ENCODE measurements around the gene ZDHHC14. TPM values are rescaled to one million over a fixed set of nuclear protein-coding genes. Genes with fewer than 3 reads are reported as not detected.

The ZDHHC14 gene
- total RNA-seq, 4 donors from 2014 or later = 7.1 to 11.4 (median 9.8) TPM

- WGBS = 82% methylated on average over 5 of the region's 5 CpGs
- peak; percentile 45 for DNase-seq (ENCODE audit: extremely low spot score)
- TF ChIP-seq POLR2AphosphoS5 (IDR thresholded peaks at IDR 0.05) = no peak
- no peak for TF ChIP-seq EP300 (IDR thresholded peaks at IDR 0.05)
- no peak for TF ChIP-seq CTCF (IDR thresholded peaks at IDR 0.05)
- TF ChIP-seq POLR2A (IDR thresholded peaks at IDR 0.05; ENCODE audit: low read depth) = no peak
- Histone ChIP-seq H3K27me3 (no peaks in the 10 kb centered on the region), H3K9me3 (no peaks in the 10 kb centered on the region), H3K4me3 (no peak overlapping the region), H3K4me1 (peaks cover 7 to 15% (median 12%) of the 10 kb centered on the region in 4 donors), H3K36me3 (no peaks in the 10 kb centered on the region), H3K27ac (replicated peaks in 1 of 4) (no peak overlapping the region)
- intact Hi-C loops (cut with DNase I) = no loop called here
Measured at GRCh38 chr6:157459327-157459726, 78.3 kb downstream of the ZDHHC14 start.

GRCh38 chr6:157460182-157460999, 79.4 kb downstream of the ZDHHC14 start:
- 81% methylated on average over 7 of the region's 9 CpGs for WGBS
- H3K27me3 ChIP-seq = no peaks in the 10 kb centered on the region
- no peak for TF ChIP-seq POLR2AphosphoS5 (IDR thresholded peaks at IDR 0.05)
- no peak for TF ChIP-seq CTCF (IDR thresholded peaks at IDR 0.05)
- no peak for TF ChIP-seq EP300 (IDR thresholded peaks at IDR 0.05)
- TF ChIP-seq POLR2A (IDR thresholded peaks at IDR 0.05; ENCODE audit: low read depth) = no peak
- peak; percentile 64 for DNase-seq (ENCODE audit: extremely low spot score)
- no peaks in the 10 kb centered on the region for H3K36me3 ChIP-seq
- H3K9me3 ChIP-seq = no peaks in the 10 kb centered on the region
- H3K4me1 ChIP-seq = peaks cover 7 to 15% (median 12%) of the 10 kb centered on the region in 4 donors
- H3K4me3 ChIP-seq = no peak overlapping the region
- no peak overlapping the region for H3K27ac ChIP-seq (replicated peaks in 1 of 4)
- intact Hi-C loops (cut with DNase I) = no loop called here

GRCh38 chr6:157461000-157461915, 80.3 kb downstream of the ZDHHC14 start:
- intact Hi-C loops (cut with DNase I) = no loop called here

More at GRCh38 chr6:157461000-157461915, 80.3 kb downstream of the ZDHHC14 start:
- H3K27me3 ChIP-seq = no peaks in the 10 kb centered on the region
- no peak overlapping the region for H3K4me3 ChIP-seq
- H3K27ac ChIP-seq (replicated peaks in 1 of 4) = no peak overlapping the region
- 63% methylated on average over 16 of the region's 17 CpGs for WGBS
- H3K36me3 ChIP-seq = no peaks in the 10 kb centered on the region
- H3K4me1 ChIP-seq = peaks cover 7 to 15% (median 12%) of the 10 kb centered on the region in 4 donors
- no peaks in the 10 kb centered on the region for H3K9me3 ChIP-seq
- TF ChIP-seq CTCF (IDR thresholded peaks at IDR 0.05) (no peak), POLR2A (IDR thresholded peaks at IDR 0.05; ENCODE audit: low read depth) (no peak), EP300 (IDR thresholded peaks at IDR 0.05) (no peak), POLR2AphosphoS5 (IDR thresholded peaks at IDR 0.05) (no peak)
- peak; percentile 88 for DNase-seq (ENCODE audit: extremely low spot score)
